ENCODE results near the gene DLG5. TPM values are rescaled to one million over a fixed set of nuclear protein-coding genes. Genes with fewer than 3 reads are reported as not detected.

Gene DLG5
- total RNA-seq, 1 donor from 2014 or later, result 1.1 TPM

DNA sequence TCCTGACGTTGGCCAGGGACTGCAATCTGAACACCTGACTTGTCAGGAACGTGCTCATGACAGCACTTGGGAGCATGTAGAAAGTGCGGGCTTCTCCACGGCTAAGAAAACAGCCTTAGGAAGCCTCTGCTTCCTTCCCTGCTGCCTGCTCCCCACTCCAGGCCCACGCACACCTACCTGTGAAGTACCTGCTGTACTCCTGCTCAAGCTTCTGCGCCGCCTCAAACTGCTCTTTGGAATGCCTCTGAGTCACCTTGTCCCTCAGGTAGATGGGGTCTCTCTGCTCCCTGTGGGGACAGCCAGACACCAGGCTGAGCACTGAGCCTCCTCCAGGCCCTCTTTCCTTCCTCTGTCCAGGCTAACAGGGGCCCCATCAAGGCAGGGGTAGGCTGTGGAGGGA is 132.7 kb downstream of the DLG5 start:
- Mint-ChIP-seq H3K9me3 (no peaks in the 10 kb centered on the region), H3K27me3 (no peaks in the 10 kb centered on the region), H3K36me3 (ENCODE audit: low read depth) (no peaks in the 10 kb centered on the region), H3K4me3 (no peak overlapping the region), H3K4me1 (no peaks in the 10 kb centered on the region), H3K27ac (no peak overlapping the region)
- DNase-seq (no peak), ATAC-seq (ENCODE audit: low read depth) (no peak)
- TF ChIP-seq CTCF (IDR thresholded peaks at IDR 0.05), result no peak
- ChIA-PET POLR2A (no interaction called here), CTCF (no interaction called here)
- intact Hi-C loops (cut with micrococcal nuclease), result no loop called here

GRCh38 chr10:77792155-77792554 is 134.4 kb downstream of the DLG5 start:
- intact Hi-C loops (cut with micrococcal nuclease), result no loop called here
- ATAC-seq (ENCODE audit: low read depth), result no peak
- Mint-ChIP-seq H3K9me3 (no peaks in the 10 kb centered on the region), H3K4me1 (no peaks in the 10 kb centered on the region), H3K27ac (no peak overlapping the region), H3K27me3 (no peaks in the 10 kb centered on the region), H3K36me3 (ENCODE audit: low read depth) (no peaks in the 10 kb centered on the region), H3K4me3 (no peak overlapping the region)
- ChIA-PET CTCF (no interaction called here), POLR2A (no interaction called here)
- DNase-seq, result no peak
- TF ChIP-seq CTCF (IDR thresholded peaks at IDR 0.05), result no peak

GRCh38 chr10:77791506-77791905 is 135.0 kb downstream of the DLG5 start:
- Mint-ChIP-seq H3K9me3 (no peaks in the 10 kb centered on the region), H3K36me3 (ENCODE audit: low read depth) (no peaks in the 10 kb centered on the region), H3K27ac (no peak overlapping the region), H3K4me3 (no peak overlapping the region), H3K27me3 (no peaks in the 10 kb centered on the region), H3K4me1 (no peaks in the 10 kb centered on the region)
- POLR2A ChIA-PET, result no interaction called here
- TF ChIP-seq CTCF (IDR thresholded peaks at IDR 0.05), result no peak
- CTCF ChIA-PET, result no interaction called here
- intact Hi-C loops (cut with micrococcal nuclease), result no loop called here
- DNase-seq (no peak), ATAC-seq (ENCODE audit: low read depth) (no peak)

GRCh38 chr10:77789861-77790260 is 136.7 kb downstream of the DLG5 start:
- ChIA-PET CTCF (no interaction called here), POLR2A (no interaction called here)
- no peaks in the 10 kb centered on the region for H3K36me3 Mint-ChIP-seq (ENCODE audit: low read depth)
- H3K4me1 Mint-ChIP-seq, result no peaks in the 10 kb centered on the region
- ATAC-seq (ENCODE audit: low read depth), result no peak
- DNase-seq, result no peak
- TF ChIP-seq CTCF (IDR thresholded peaks at IDR 0.05), result no peak
- H3K27ac Mint-ChIP-seq, result no peak overlapping the region
- no peaks in the 10 kb centered on the region for H3K9me3 Mint-ChIP-seq
- H3K4me3 Mint-ChIP-seq, result no peak overlapping the region
- intact Hi-C loops (cut with micrococcal nuclease), result no loop called here
- H3K27me3 Mint-ChIP-seq, result no peaks in the 10 kb centered on the region

- Mint-ChIP-seq H3K27me3 (no peaks in the 10 kb centered on the region), H3K4me3 (no peak overlapping the region), H3K27ac (no peak overlapping the region), H3K36me3 (ENCODE audit: low read depth) (no peaks in the 10 kb centered on the region), H3K9me3 (no peaks in the 10 kb centered on the region), H3K4me1 (no peaks in the 10 kb centered on the region)
- DNase-seq (no peak), ATAC-seq (ENCODE audit: low read depth) (no peak)
- ChIA-PET POLR2A (no interaction called here), CTCF (no interaction called here)
- intact Hi-C loops (cut with micrococcal nuclease), result no loop called here
- TF ChIP-seq CTCF (IDR thresholded peaks at IDR 0.05), result no peak
Observed at GRCh38 chr10:77789016-77789415, 137.5 kb downstream of the DLG5 start.

Measured in activated B cell treated with CpG ODN at 0.5 μM for 24 hours (primary cell).